Osteoblast (primary cell): Measurements from ENCODE around the gene A2M. TPM values are rescaled to one million over a fixed set of nuclear protein-coding genes. Genes with fewer than 3 reads are reported as not detected.

ENCODE experiments used
- DNase-seq: peaks from one replicate; pipeline ENCODE4 v3.0.0; 2011; ENCODE audit warnings: low spot score, mixed read lengths; ENCODE audit not compliant: insufficient read length; ENCODE audit errors: missing footprints
- H2AFZ ChIP-seq: 2 replicates; pipeline ENCODE4 v1.6.0; 2011; ENCODE audit warnings: mild to moderate bottlenecking, low read length
- H3K27ac ChIP-seq: 2 replicates; pipeline ENCODE4 v1.5.1; 2011; ENCODE audit warnings: mild to moderate bottlenecking, low read depth, low read length, moderate library complexity
- H3K27me3 ChIP-seq: 2 replicates; pipeline ENCODE4 v1.6.0; 2012; ENCODE audit warnings: mild to moderate bottlenecking, control low read depth, inconsistent platforms, low read length, moderate library complexity; ENCODE audit not compliant: insufficient read depth
- H3K36me3 ChIP-seq: 2 replicates; pipeline ENCODE4 v1.5.1; 2011; ENCODE audit warnings: mild to moderate bottlenecking, low read length, control low read depth, moderate library complexity; ENCODE audit not compliant: insufficient read depth
- H3K4me1 ChIP-seq: 2 replicates; pipeline ENCODE4 v1.5.1; 2011; ENCODE audit warnings: mild to moderate bottlenecking, low read length, control low read depth, moderate library complexity; ENCODE audit not compliant: insufficient read depth
- H3K4me2 ChIP-seq: 2 replicates; pipeline ENCODE4 v1.6.0; 2011; ENCODE audit warnings: mild to moderate bottlenecking, low read length; ENCODE audit not compliant: insufficient read depth
- H3K4me3 ChIP-seq: fragments of 200-600 bp; sonication (generic); 3 replicates; pipeline ENCODE4 v1.5.1; 2012; ENCODE audit warnings: mild to moderate bottlenecking, low read length, inconsistent platforms; ENCODE audit not compliant: insufficient read depth
- H3K79me2 ChIP-seq: 2 replicates; pipeline ENCODE4 v1.6.0; 2012; ENCODE audit warnings: mild to moderate bottlenecking, low read length, control low read depth, inconsistent platforms; ENCODE audit not compliant: insufficient read depth
- H3K9me3 ChIP-seq: 2 replicates; pipeline ENCODE4 v1.5.1; 2011; ENCODE audit warnings: low read depth, low read length, control low read depth
- H4K20me1 ChIP-seq: 2 replicates; pipeline ENCODE4 v1.6.0; 2012; ENCODE audit warnings: mild to moderate bottlenecking, low read length, control low read depth; ENCODE audit not compliant: insufficient read depth
- CTCF ChIP-seq: IDR thresholded peaks from 2 replicates; pipeline ENCODE4 v1.5.1; 2011; ENCODE audit warnings: mild to moderate bottlenecking, low read depth, low read length, moderate library complexity; ENCODE audit errors: extremely low read depth
- total RNA-seq: library from RNA; depleted of rRNA; stranded (reverse); fragments of >200 nt; gene quantifications from 2 replicates; pipeline ENCODE4 v1.2.3, GENCODE V29; 2012

A2M gene
- total RNA-seq, 1 donor, result 2.2 TPM

- H3K79me2 ChIP-seq, result no peaks in the 10 kb centered on the region
- no peak for DNase-seq
- no peaks in the 10 kb centered on the region for H3K9me3 ChIP-seq
- H3K4me2 ChIP-seq, result no peak overlapping the region
- H4K20me1 ChIP-seq, result no peaks in the 10 kb centered on the region
- no peak for TF ChIP-seq CTCF
- H3K27me3 ChIP-seq, result no peaks in the 10 kb centered on the region
- H3K27ac ChIP-seq, result no peak overlapping the region
- H3K36me3 ChIP-seq, result no peaks in the 10 kb centered on the region
- no peak overlapping the region for H3K4me3 ChIP-seq
- H2AFZ ChIP-seq, result no peak overlapping the region
- H3K4me1 ChIP-seq, result no peaks in the 10 kb centered on the region
Measured at GRCh38 chr12:9096563-9097176, 19.0 kb downstream of the A2M start.

GRCh38 chr12:9095322-9095721, 20.4 kb downstream of the A2M start:
- no peaks in the 10 kb centered on the region for H3K27me3 ChIP-seq
- no peaks in the 10 kb centered on the region for H3K4me1 ChIP-seq
- no peak overlapping the region for H3K4me3 ChIP-seq
- no peak overlapping the region for H3K4me2 ChIP-seq
- no peak for TF ChIP-seq CTCF
- no peaks in the 10 kb centered on the region for H3K36me3 ChIP-seq
- H2AFZ ChIP-seq, result no peak overlapping the region
- no peaks in the 10 kb centered on the region for H3K79me2 ChIP-seq
- H4K20me1 ChIP-seq, result no peaks in the 10 kb centered on the region
- no peaks in the 10 kb centered on the region for H3K9me3 ChIP-seq
- no peak for DNase-seq
- no peak overlapping the region for H3K27ac ChIP-seq

GRCh38 chr12:9094512-9095206, 21.1 kb downstream of the A2M start:
- TF ChIP-seq CTCF, result no peak
- H4K20me1 ChIP-seq, result no peaks in the 10 kb centered on the region
- H3K27me3 ChIP-seq, result no peaks in the 10 kb centered on the region
- H3K79me2 ChIP-seq, result no peaks in the 10 kb centered on the region
- H3K9me3 ChIP-seq, result no peaks in the 10 kb centered on the region
- no peak for DNase-seq
- H3K4me1 ChIP-seq, result no peaks in the 10 kb centered on the region
- no peak overlapping the region for H3K4me3 ChIP-seq
- H2AFZ ChIP-seq, result no peak overlapping the region
- no peak overlapping the region for H3K27ac ChIP-seq
- no peaks in the 10 kb centered on the region for H3K36me3 ChIP-seq
- no peak overlapping the region for H3K4me2 ChIP-seq

GRCh38 chr12:9091891-9092598, 23.7 kb downstream of the A2M start:
- DNase-seq, result no peak
- no peaks in the 10 kb centered on the region for H3K27me3 ChIP-seq
- H4K20me1 ChIP-seq, result no peaks in the 10 kb centered on the region
- no peaks in the 10 kb centered on the region for H3K79me2 ChIP-seq
- H3K27ac ChIP-seq, result no peak overlapping the region
- no peak overlapping the region for H3K4me3 ChIP-seq
- no peaks in the 10 kb centered on the region for H3K36me3 ChIP-seq
- H2AFZ ChIP-seq, result no peak overlapping the region
- TF ChIP-seq CTCF, result no peak
- H3K4me2 ChIP-seq, result no peak overlapping the region
- no peaks in the 10 kb centered on the region for H3K4me1 ChIP-seq
- H3K9me3 ChIP-seq, result no peaks in the 10 kb centered on the region
